Thoracic aorta (tissue), 2 donors: Measurements from ENCODE around the gene MDM4. TPM values are rescaled to one million over a fixed set of nuclear protein-coding genes. Genes with fewer than 3 reads are reported as not detected.

Experiments used
- ATAC-seq: fragments of 150-250 bp; one replicate; pipeline ENCODE4 v1.8.0; 2017; ENCODE audit warnings: low read depth; ENCODE audit not compliant: insufficient number of reproducible peaks, low FRiP score
- DNase-seq: peaks from one replicate; pipeline ENCODE4 v3.0.0-alpha.2; 2020; ENCODE audit warnings: low spot score
- H3K27ac ChIP-seq, 2 donors: fragments of 200-600 bp; sonication (generic); 1 replicate in 1 of 2; 2 replicates in 1 of 2; pipeline ENCODE4 v1.5.1; 2016; ENCODE audit warnings: mild to moderate bottlenecking in 2 of 2, moderate library complexity in 2 of 2
- H3K27me3 ChIP-seq: fragments of 200-600 bp; sonication (generic); replicated peaks from 2 replicates; pipeline ENCODE4 v1.6.0; 2016; ENCODE audit warnings: mild to moderate bottlenecking; ENCODE audit not compliant: insufficient read depth
- H3K36me3 ChIP-seq: fragments of 200-600 bp; sonication (generic); one replicate; pipeline ENCODE4 v1.5.1; 2016
- H3K4me1 ChIP-seq, 2 donors: fragments of 200-600 bp; sonication (generic); 1 replicate in 1 of 2; 2 replicates in 1 of 2; pipeline versions ENCODE4 v1.5.1 to v1.6.0; 2016; ENCODE audit warnings: low read depth in 2 of 2, mild to moderate bottlenecking in 1 of 2; ENCODE audit not compliant: control insufficient read depth in 1 of 2
- H3K4me3 ChIP-seq: fragments of 200-600 bp; sonication (generic); 2 replicates; pipeline ENCODE4 v1.5.1; 2016; ENCODE audit warnings: mild to moderate bottlenecking
- H3K9me3 ChIP-seq: fragments of 200-600 bp; sonication (generic); 2 replicates; pipeline ENCODE4 v1.5.1; 2016
- total RNA-seq, 2 donors: library from RNA; depleted of rRNA; stranded (reverse); fragments of >200 nt; gene quantifications; one replicate each; pipeline versions ENCODE4 v1.1.0 to v1.2.3, GENCODE V29; 2016
- TF ChIP-seq, protein P1 (sequence below): fragments of 200-600 bp; sonication (generic); IDR thresholded peaks from one replicate; pipeline ENCODE4 v1.5.1; 2019; ENCODE audit warnings: antibody characterized with exemption

The MDM4 gene
- total RNA-seq, 2 donors from 2014 or later = 79.9 to 126 TPM

DNA sequence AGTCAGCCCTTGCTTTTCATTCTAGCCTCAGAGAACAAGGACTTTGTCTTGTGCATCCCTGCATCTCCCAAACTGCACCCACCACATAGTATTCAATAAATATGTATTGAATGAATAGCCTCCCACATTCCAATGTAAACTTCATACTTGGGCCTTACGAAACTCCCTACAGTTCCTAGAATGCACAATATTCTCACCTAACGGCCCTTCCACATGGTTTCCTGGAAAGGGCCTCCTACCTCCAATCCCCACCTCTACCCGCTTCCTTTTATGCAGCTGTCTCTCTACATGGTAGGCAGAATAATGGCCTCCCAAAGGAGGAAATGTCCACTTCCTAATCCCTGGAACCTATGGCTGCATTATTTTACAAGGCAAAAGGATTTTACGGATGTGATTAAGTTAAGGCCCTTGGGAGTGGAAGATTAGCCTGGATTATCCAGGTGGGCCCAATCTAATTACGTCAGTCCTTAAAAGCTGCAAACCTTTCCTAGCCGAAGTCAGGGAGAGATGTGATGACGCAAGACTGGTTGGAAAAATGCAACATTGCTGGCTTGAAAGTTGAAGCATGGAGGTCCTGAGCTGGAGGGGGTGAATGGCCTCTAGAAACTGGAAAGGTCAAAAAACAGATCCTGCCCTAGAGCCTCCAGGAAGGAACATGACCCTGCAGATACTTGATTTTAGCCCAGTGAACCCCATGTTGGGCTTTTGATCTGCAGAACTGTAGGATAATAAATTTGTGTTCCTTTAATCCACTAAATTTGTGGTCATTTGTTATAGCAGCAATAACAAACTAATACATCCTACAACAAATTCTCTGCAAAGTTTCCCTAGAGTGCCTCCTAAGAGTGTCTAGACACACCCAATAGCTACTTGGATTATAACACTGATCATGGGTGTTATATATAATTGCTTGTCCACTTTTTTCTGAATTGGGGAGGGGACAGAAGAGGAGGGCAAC lies 16.4 kb upstream of the MDM4 start:
- ATAC-seq = no peak
- TF ChIP-seq, protein P1, sequence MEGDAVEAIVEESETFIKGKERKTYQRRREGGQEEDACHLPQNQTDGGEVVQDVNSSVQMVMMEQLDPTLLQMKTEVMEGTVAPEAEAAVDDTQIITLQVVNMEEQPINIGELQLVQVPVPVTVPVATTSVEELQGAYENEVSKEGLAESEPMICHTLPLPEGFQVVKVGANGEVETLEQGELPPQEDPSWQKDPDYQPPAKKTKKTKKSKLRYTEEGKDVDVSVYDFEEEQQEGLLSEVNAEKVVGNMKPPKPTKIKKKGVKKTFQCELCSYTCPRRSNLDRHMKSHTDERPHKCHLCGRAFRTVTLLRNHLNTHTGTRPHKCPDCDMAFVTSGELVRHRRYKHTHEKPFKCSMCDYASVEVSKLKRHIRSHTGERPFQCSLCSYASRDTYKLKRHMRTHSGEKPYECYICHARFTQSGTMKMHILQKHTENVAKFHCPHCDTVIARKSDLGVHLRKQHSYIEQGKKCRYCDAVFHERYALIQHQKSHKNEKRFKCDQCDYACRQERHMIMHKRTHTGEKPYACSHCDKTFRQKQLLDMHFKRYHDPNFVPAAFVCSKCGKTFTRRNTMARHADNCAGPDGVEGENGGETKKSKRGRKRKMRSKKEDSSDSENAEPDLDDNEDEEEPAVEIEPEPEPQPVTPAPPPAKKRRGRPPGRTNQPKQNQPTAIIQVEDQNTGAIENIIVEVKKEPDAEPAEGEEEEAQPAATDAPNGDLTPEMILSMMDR = no peak
- H3K4me3 ChIP-seq = no peak overlapping the region

DNA sequence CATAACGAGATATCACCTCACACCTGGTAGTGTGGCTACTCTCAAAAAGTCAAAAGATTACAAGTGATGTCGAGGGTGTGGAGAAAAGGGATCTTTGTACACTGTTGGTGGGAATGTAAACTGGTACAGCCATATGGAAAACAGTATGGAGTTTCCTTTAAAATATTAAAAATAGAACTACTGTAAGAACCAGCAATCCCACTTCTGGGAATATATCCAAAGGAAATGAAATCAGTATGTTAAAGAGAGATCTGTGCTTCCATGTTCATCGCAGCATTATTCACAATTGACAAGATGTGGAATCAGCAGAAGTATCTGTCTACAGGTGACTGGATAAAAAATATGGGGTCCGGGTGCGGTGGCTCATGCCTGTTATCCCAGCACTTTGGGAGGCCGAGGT lies 14.0 kb upstream of the MDM4 start:
- H3K27me3 ChIP-seq = no peaks in the 10 kb centered on the region
- H3K4me1 ChIP-seq = peaks cover 0 to 4% of the 10 kb centered on the region in 2 donors
- H3K36me3 ChIP-seq = no peaks in the 10 kb centered on the region
- H3K4me3 ChIP-seq = no peak overlapping the region
- H3K27ac ChIP-seq = no peak overlapping the region
- ATAC-seq = no peak
- TF ChIP-seq, protein P1 = no peak
- no peaks in the 10 kb centered on the region for H3K9me3 ChIP-seq
- DNase-seq = no peak

More for the DNA sequence above, 16.4 kb upstream of the MDM4 start:
- Histone ChIP-seq H3K36me3 (no peaks in the 10 kb centered on the region), H3K27me3 (no peaks in the 10 kb centered on the region), H3K4me1 (peaks cover 3 to 4% of the 10 kb centered on the region in 2 donors), H3K27ac (no peak overlapping the region), H3K9me3 (no peaks in the 10 kb centered on the region)
- no peak for DNase-seq

DNA sequence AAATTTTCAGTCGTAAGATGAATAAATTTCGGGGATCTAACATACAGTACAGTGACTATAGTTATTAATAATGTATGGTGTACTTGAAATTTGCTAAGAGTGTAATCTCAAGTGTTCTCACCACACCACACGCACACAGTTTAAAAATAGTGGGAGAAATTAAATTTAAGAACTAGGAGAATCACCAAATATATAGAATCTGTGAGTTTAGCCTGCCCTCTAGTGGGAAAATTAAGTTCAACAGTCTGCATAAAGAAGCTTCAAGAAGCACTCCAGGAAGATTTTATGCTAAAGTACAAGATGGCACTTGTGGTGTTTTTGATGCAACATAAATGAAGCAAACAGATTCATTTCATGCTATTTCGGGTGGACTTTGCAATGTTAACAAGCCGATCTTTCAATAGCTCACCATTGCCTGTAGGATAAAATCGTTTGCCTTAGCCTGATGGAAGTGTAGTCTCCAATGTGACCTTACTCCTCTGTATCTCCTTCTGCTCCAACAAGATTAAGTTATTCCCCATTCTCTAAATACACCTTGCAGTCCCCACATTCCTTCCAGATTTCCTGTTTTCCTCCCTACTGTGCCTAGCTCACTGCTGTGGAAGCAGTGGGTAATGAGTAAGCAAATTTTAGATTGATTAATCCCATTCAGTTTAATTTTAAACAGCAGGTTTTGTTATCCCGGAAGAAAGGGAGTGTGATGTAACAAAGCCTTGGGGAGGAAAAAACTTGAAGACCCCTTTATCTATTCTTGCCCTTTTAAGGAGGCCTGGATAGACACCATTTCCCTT lies 12.9 kb upstream of the MDM4 start:
- TF ChIP-seq, protein P1 = peak; percentile 81
- DNase-seq (no peak), ATAC-seq (no peak)
- H3K4me1 ChIP-seq = peaks cover 0 to 4% of the 10 kb centered on the region in 2 donors
- no peaks in the 10 kb centered on the region for H3K36me3 ChIP-seq
- H3K27ac ChIP-seq = no peak overlapping the region
- H3K9me3 ChIP-seq = no peaks in the 10 kb centered on the region
- no peaks in the 10 kb centered on the region for H3K27me3 ChIP-seq
- H3K4me3 ChIP-seq = no peak overlapping the region

DNA sequence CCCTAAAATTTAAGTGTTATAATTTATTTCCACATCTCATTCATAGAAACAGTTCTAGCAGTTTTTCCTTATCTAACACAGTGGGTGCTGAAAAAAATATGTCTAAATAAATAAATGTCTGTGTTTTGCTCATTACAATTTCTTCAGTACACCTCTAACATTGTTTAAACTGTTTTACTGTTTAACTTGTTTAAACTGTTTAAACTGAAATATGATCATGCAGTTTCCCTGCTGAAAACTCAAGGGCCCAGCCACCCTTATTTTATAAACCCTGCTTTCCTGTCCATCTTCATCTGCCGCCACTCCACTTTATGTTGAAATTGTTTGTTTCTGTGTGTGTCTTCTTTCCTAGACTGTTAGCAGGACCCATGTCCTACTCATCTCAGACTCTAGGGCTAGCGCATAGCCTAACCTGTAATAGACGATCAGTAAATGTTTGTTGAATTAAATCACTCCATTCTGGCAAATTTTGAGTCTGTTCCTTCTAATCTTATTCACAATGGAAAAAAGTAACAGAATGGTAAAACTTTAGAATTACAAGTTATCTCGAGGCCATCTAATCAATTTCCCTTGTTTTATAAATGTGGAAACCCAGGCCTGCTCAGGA lies 12.2 kb upstream of the MDM4 start:
- Histone ChIP-seq H3K4me1 (peaks cover 0 to 4% of the 10 kb centered on the region in 2 donors), H3K9me3 (no peaks in the 10 kb centered on the region), H3K4me3 (no peak overlapping the region), H3K27ac (no peak overlapping the region), H3K27me3 (no peaks in the 10 kb centered on the region), H3K36me3 (no peaks in the 10 kb centered on the region)
- TF ChIP-seq, protein P1 = no peak
- DNase-seq (no peak), ATAC-seq (no peak)
